Measurements from ENCODE around the gene KATNAL2.

The KATNAL2 gene

DNA sequence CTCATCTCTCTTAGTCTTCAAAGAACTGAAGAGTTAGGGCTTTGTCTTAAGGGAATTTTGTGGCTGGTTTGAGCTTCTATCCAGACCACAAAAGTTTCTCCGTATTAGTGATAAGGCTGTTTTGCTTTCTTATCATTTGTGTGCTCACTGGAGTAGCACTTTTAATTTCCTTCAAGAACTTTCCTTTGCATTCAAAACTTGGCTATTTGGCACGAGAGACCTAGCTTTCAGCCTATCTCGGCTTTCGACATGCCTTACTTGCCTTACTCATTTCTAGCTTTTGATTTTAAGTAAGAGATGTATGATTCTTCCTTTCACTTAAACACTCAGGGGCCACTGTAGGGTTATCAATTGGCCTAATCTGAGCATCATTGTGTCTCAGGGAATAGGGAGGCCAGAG, 203.0 kb downstream of the KATNAL2 start:
- DNase-seq, result no peak

DNA sequence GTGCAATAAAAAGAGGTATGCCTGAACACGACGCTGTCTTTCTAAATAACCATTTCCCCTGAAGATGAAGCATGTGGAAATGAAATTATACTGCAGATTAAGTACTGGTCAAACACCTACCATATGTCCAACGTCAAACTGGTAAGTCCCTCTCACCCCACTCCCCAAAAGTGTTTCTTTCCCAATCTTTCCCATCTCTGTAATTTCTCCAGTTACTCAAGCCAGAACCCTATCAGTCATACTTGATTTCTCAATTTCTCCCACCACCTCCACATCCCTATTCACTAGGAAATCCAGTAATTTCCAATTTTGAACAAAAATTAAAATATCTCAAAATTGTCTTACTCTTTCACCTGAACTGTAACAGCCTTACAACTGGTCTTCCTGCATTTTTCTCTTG, 203.7 kb downstream of the KATNAL2 start:
- no peak for DNase-seq

DNA sequence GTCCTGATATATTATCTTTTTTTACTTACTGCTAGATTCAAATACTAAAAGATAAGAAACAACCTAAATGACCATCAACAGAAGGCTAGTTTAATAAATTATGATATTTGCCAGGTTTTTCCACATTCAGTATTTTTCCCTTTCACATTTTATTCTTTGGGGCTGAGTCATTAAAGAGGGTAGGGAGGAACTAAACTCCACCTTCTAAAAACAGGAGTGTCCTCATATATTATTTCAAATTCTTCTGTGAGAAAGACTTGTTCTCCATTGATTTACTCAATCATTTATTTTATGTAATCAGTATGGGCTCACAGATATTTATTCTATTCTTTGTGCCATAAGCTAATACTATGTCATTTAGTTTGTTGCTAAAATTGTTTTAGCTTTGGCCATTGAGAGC, 223.9 kb downstream of the KATNAL2 start:
- DNase-seq, result no peak

DNA sequence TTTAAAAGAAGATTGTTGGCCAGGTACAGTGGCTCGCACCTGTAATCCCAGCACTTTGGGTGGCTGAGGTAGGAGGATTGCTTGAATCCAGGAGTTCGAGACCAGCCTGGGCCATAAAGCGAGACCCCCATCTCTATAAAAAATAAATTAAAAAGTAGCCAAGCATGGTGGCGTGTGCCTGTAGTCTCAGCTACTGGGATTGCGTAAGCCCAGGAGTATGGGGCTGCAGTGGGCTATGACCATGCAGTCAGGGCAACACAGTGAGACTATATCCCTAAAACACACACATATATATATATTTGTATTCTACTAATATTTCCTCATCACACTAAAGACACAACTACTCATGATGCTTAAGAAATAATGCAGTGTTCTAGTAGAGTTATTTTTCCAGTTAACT, 225.8 kb downstream of the KATNAL2 start:
- no peak for DNase-seq

DNA sequence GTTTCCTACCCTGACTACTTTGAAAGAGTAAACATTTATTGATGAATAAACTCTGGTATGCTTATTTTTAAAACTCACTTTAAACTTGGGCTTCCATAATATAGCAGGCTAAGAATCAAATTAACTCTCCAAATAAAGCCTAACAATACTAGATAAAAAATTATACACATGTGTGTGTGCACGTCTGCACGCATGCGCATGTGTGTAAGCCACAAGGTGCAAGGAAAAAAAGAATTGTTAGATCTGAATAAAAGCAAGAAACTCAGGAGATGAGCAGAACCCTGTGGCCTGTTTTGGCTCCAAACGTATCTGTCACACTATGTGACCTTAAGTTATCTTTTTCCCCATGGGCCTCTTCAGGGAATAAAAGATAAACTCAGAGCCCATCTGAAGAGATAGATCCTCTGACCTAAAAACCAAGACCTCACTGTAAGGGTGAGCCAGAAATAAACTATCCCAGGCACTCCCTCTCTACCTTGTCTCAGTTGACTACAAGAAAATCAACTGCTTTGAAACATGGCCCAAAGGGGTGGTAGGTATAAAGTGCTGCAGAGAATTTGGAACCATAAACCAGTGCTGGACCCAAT, 226.6 kb downstream of the KATNAL2 start:
- no peak for DNase-seq

DNA sequence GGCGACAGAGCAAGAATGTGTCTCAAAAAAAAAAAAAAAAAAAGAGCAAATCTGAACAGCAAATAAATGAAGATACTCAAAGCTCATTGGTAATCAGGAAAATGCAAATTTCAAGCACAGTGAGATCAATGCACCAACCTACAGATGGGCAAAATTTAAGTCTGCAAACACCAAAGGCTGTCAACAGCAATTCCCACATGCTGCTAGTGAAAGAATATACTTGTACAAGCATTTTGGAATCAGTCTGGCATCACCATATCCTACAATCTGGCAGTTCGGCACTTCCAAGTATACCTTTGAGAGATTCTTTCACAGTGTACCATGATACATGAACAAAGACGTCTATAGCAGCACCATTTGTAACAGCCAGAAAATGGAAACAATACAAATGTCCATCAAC, 228.8 kb downstream of the KATNAL2 start:
- DNase-seq, result no peak

DNA sequence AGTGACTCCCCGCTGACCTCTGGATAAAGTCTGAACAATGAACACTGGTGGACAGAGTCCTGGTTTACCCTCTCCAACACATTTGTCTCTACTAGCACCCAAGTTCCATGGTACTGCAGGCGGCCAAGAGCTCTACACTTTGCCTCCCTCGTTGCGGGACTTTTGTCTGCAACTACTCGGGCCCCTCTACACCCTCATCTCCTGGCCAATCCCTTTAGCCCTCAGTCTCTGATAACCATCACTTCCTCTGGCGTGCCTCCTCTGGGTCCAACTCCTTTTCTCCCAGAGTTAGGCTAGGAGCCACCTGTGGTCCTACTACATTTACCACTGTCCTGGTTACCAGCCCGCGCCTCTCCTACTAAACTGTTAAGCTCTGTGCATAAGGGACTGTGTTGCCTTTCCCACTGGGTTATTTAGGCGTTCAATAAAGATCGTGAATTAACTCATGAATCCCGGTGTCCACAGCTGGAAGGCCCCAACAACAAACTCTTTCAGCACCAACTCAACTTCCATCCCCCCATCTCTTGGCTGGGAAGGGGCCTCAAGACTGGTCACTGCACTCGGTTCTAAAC, 232.1 kb downstream of the KATNAL2 start:
- DNase-seq, result no peak

DNA sequence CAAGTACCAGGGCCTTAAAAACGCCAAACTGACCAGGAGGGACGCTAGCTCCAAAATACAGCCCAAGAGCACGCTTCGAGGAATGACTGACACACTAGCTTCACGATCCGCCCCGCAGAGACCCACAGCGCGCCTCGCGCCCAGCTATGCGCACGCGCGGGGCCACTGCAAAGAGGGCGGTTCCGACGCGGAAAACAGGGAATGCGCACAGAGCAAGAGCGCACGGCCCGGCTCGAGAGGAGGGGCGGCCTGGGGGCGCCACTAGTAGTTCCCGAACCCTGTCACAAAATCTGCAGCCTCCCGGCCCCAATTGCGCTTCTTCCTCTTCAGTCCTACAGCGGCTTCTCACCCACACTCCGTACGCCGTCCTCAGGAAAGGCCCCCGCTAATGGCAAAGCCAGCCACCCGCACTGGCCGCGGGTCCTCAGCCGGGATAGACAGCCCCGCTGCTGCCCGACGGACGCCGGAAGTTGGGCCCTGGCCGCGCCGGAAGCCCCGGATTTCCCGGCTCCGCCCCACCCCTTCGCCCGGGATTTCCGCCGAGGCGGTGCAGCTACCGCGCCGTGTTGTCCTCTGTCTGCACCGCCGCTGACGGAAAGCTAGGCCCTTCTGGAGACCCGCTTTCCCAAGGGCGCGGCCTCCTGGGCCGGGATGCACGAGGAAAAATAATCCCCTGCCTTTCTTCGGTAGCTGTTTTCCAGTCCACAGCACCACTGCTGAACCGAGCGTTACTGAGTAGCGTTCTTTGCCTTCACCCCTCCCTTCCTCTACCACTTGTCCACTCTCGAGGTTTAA, 232.8 kb downstream of the KATNAL2 start, which contains the start of gene HDHD2:
TSS of gene HDHD2 (minus strand) at position 472 of the 795 bp plus-strand sequence. CDS start 14,061 bp downstream, outside the sequence.
- DNase-seq, result peak; percentile 53

DNA sequence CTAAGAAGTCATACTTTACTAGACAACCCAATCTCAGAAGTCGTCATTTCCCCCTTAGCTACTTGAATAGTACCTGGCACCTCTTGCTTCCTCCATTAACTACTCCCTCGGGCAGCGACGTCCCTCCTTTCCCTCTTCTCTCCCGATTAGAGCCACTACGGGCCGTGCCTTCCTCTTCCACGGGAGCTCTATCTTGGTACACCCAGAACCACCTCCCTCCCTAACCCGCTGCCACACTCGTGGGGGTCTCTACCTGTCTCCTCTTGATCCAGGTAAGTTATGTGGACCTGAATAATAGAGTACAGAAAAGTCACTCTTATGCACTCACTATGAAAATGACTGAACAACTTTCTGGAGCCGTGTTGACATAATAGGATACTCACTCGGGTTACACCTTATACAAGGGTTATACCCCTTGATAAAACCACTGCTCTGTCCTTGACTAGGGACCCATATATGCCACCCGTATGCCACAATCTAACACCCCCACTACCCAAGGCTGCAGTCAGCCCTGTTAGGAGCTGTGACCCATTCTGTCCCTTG, 233.5 kb downstream of the KATNAL2 start:
- no peak for DNase-seq

DNA sequence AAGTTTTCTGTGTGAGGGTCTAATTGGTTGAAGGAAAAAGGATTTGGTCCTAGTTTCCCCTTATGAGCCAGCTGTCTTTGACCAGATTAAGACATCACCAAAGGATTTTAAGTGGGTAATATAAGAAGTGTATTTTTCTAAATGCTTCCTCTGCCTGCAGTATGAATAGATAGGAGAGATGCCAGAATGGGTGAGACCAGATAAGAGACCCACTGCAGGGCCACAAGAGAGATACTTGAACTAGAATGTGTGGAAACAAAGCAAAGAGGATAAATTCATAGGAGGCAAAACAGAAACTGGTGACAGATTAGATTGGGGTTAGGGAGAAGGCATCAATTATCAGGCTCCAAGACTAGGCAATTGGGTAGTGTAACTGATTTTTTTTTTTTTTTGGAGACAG, 234.0 kb downstream of the KATNAL2 start:
- DNase-seq, result no peak

All from NCI-H510A (cell line).